ENCODE data around the gene ADAMTS12. TPM values are rescaled to one million over a fixed set of nuclear protein-coding genes. Genes with fewer than 3 reads are reported as not detected.

ADAMTS12 gene
- total RNA-seq, 1 experiment from 2014 or later, result not detected

- no peak for DNase-seq (ENCODE audit: low read depth, low spot score)
- in situ Hi-C loops (cut with HindIII; ENCODE audit: low pct_unique_long_range_greater_than_20kb, low sequenced_read_pairs), result no loop called here
Measured at GRCh38 chr5:33719769-33720168, 172.0 kb downstream of the ADAMTS12 start.

GRCh38 chr5:33715661-33716060 lies 176.1 kb downstream of the ADAMTS12 start:
- in situ Hi-C loops (cut with HindIII; ENCODE audit: low pct_unique_long_range_greater_than_20kb, low sequenced_read_pairs), result no loop called here
- no peak for DNase-seq (ENCODE audit: low read depth, low spot score)

- in situ Hi-C loops (cut with HindIII; ENCODE audit: low pct_unique_long_range_greater_than_20kb, low sequenced_read_pairs), result no loop called here
- DNase-seq (ENCODE audit: low read depth, low spot score), result no peak
Measured at GRCh38 chr5:33713136-33713765, 178.5 kb downstream of the ADAMTS12 start.

GRCh38 chr5:33712664-33713063 lies 179.1 kb downstream of the ADAMTS12 start:
- in situ Hi-C loops (cut with HindIII; ENCODE audit: low pct_unique_long_range_greater_than_20kb, low sequenced_read_pairs), result no loop called here
- no peak for DNase-seq (ENCODE audit: low read depth, low spot score)

- DNase-seq (ENCODE audit: low read depth, low spot score), result no peak
- in situ Hi-C loops (cut with HindIII; ENCODE audit: low pct_unique_long_range_greater_than_20kb, low sequenced_read_pairs), result no loop called here
Measured at GRCh38 chr5:33711094-33711679, 180.6 kb downstream of the ADAMTS12 start.

GRCh38 chr5:33702867-33703266 lies 188.9 kb downstream of the ADAMTS12 start:
- DNase-seq (ENCODE audit: low read depth, low spot score), result no peak
- in situ Hi-C loops (cut with HindIII; ENCODE audit: low pct_unique_long_range_greater_than_20kb, low sequenced_read_pairs), result no loop called here

GRCh38 chr5:33701951-33702350 lies 189.8 kb downstream of the ADAMTS12 start:
- in situ Hi-C loops (cut with HindIII; ENCODE audit: low pct_unique_long_range_greater_than_20kb, low sequenced_read_pairs), result no loop called here
- no peak for DNase-seq (ENCODE audit: low read depth, low spot score)

- in situ Hi-C loops (cut with HindIII; ENCODE audit: low pct_unique_long_range_greater_than_20kb, low sequenced_read_pairs), result no loop called here
- DNase-seq (ENCODE audit: low read depth, low spot score), result no peak
Measured at GRCh38 chr5:33701251-33701650, 190.5 kb downstream of the ADAMTS12 start.

GRCh38 chr5:33696411-33696810 lies 195.4 kb downstream of the ADAMTS12 start:
- no peak for DNase-seq (ENCODE audit: low read depth, low spot score)
- in situ Hi-C loops (cut with HindIII; ENCODE audit: low pct_unique_long_range_greater_than_20kb, low sequenced_read_pairs), result no loop called here

- in situ Hi-C loops (cut with HindIII; ENCODE audit: low pct_unique_long_range_greater_than_20kb, low sequenced_read_pairs), result no loop called here
- DNase-seq (ENCODE audit: low read depth, low spot score), result no peak
Measured at GRCh38 chr5:33692980-33693379, 198.8 kb downstream of the ADAMTS12 start.

- in situ Hi-C loops (cut with HindIII; ENCODE audit: low pct_unique_long_range_greater_than_20kb, low sequenced_read_pairs), result no loop called here
- DNase-seq (ENCODE audit: low read depth, low spot score), result no peak
Measured at GRCh38 chr5:33691856-33692255, 199.9 kb downstream of the ADAMTS12 start.

GRCh38 chr5:33690374-33691135 lies 201.2 kb downstream of the ADAMTS12 start:
- DNase-seq (ENCODE audit: low read depth, low spot score), result no peak
- in situ Hi-C loops (cut with HindIII; ENCODE audit: low pct_unique_long_range_greater_than_20kb, low sequenced_read_pairs), result no loop called here

GRCh38 chr5:33688526-33688925 lies 203.3 kb downstream of the ADAMTS12 start:
- in situ Hi-C loops (cut with HindIII; ENCODE audit: low pct_unique_long_range_greater_than_20kb, low sequenced_read_pairs), result no loop called here
- DNase-seq (ENCODE audit: low read depth, low spot score), result no peak

GRCh38 chr5:33688066-33688465 lies 203.7 kb downstream of the ADAMTS12 start:
- no peak for DNase-seq (ENCODE audit: low read depth, low spot score)
- in situ Hi-C loops (cut with HindIII; ENCODE audit: low pct_unique_long_range_greater_than_20kb, low sequenced_read_pairs), result no loop called here

GRCh38 chr5:33685873-33686755 lies 205.7 kb downstream of the ADAMTS12 start:
- no peak for DNase-seq (ENCODE audit: low read depth, low spot score)
- in situ Hi-C loops (cut with HindIII; ENCODE audit: low pct_unique_long_range_greater_than_20kb, low sequenced_read_pairs), result no loop called here

GRCh38 chr5:33684496-33685159 lies 207.2 kb downstream of the ADAMTS12 start:
- in situ Hi-C loops (cut with HindIII; ENCODE audit: low pct_unique_long_range_greater_than_20kb, low sequenced_read_pairs), result no loop called here
- no peak for DNase-seq (ENCODE audit: low read depth, low spot score)

- in situ Hi-C loops (cut with HindIII; ENCODE audit: low pct_unique_long_range_greater_than_20kb, low sequenced_read_pairs), result no loop called here
- no peak for DNase-seq (ENCODE audit: low read depth, low spot score)
Measured at GRCh38 chr5:33679791-33680190, 212.0 kb downstream of the ADAMTS12 start.
